Ovary (tissue), 9 donors: ENCODE results near the gene ARMH3. TPM values are rescaled to one million over a fixed set of nuclear protein-coding genes. Genes with fewer than 3 reads are reported as not detected.

Source experiments
- DNase-seq, 5 donors: peaks; one replicate each; pipeline ENCODE4 v3.0.0-alpha.2; 2019 to 2020
- H3K27ac ChIP-seq, 2 donors: fragments of 200-600 bp; one replicate each; pipeline versions ENCODE4 v1.5.1 to v1.8.0; 2019 to 2022
- H3K27me3 ChIP-seq: fragments of 200-600 bp; one replicate; pipeline ENCODE4 v1.8.0; 2022
- H3K36me3 ChIP-seq: fragments of 200-600 bp; sonication (generic); one replicate; pipeline ENCODE4 v1.5.1; 2019
- H3K4me1 ChIP-seq: one replicate; pipeline ENCODE4 v1.8.1; 2013; ENCODE audit warnings: mild to moderate bottlenecking, moderate library complexity; ENCODE audit not compliant: insufficient read depth
- H3K4me3 ChIP-seq: fragments of 200-600 bp; sonication (generic); one replicate; pipeline ENCODE4 v1.5.1; 2017
- H3K9me3 ChIP-seq, 2 donors: fragments of 200-600 bp in 1 of 2; sonication (generic) in 1 of 2; one replicate each; pipeline versions ENCODE4 v1.5.1 to v1.8.1; 2013 to 2019; ENCODE audit warnings: mild to moderate bottlenecking in 1 of 2, moderate library complexity in 1 of 2
- EP300 ChIP-seq: sonication (generic); formaldehyde crosslinking; IDR thresholded peaks from one replicate; pipeline ENCODE4 v1.6.1; 2017; ENCODE audit warnings: antibody characterized with exemption
- POLR2A ChIP-seq: fragments of 450-650 bp; IDR thresholded peaks from one replicate; pipeline ENCODE4 v1.6.1; 2017; ENCODE audit warnings: antibody characterized with exemption, mild to moderate bottlenecking, moderate library complexity
- WGBS, 3 donors: extraction: QIAGEN DNeasy Blood & Tissue Kit in 1 of 3; methylation state at CpG; one replicate each; pipeline versions ENCODE4 v1.1.5 to v1.1.7; 2013 to 2017; 5-methylcytosine and 5-hydroxymethylcytosine counted together
- intact Hi-C, 4 donors: fragments of 100-400 bp; cut with DNase I; formaldehyde crosslinking; loops; one replicate each; pipeline versions ENCODE4 v1.11.0 to v1.15.1; 2022 to 2023
- polyA plus RNA-seq, 2 donors: library from polyadenylated mRNA; stranded (reverse); fragments of 200-250 nt in 1 of 2; fragments of 350-450 nt in 1 of 2; fragmentation: Illumina TruSeq in 1 of 2; extraction: RNeasy Lipid Tissue Mini Kit (QIAGEN cat#74804) in 1 of 2; gene quantifications; one replicate each; pipeline ENCODE4 v1.2.3, GENCODE V29; 2013 to 2014
- total RNA-seq, 7 donors: library from RNA; depleted of rRNA in 2 of 7; stranded (reverse); fragments of >200 nt in 2 of 7; fragmentation: NEBNext Ultra II Directional in 3 of 7; extraction: Animal tissue kit (Norgen Biotek cat#: 25700) in 3 of 7; gene quantifications; one replicate each; pipeline versions ENCODE4 v1.1.0 to v1.2.4, GENCODE V29; 2016 to 2023
- TF ChIP-seq, protein P1 (sequence below), 3 donors: fragments of 450-650 bp in 2 of 3; fragments of 200-600 bp in 1 of 3; IDR thresholded peaks; one replicate each; pipeline versions ENCODE4 v1.5.1 to v1.8.0; 2016 to 2022; ENCODE audit warnings: antibody characterized with exemption in 3 of 3, mild to moderate bottlenecking in 1 of 3
- donor health status: DM: no; HTN: no; CAD: no; lungs with moderate emphysema.
- donor health status: DM: no; HTN: no; CAD: no.
- donor health status: Bipolar disorder and iron deficiency.
- donor health status: DM: yes; HTN: yes; CAD: no.
- donor health status: DM: no; HTN: no; CAD: no.
- donor health status: DM: yes; HTN: yes; CAD: no.

The ARMH3 gene
- total and polyA plus RNA-seq, 9 donors = 9.1 to 24.2 (median 18.1) TPM

DNA sequence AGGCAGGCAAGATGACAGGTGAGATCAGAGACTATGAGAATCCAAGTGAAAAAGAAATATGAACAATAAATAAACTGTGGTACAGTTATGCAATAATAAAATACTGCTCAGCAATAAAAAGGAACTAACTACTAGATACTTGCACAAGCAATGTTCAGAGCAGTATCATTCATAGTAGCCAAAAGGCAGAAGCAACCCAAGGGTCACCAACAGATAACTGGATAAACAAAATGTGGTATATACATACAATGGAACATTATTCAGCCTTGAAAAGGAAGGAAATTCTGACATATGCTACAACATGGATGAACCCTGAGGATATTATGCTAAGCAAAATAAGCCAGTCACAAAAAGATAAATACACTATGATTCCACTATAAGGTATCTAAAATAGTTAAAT lies 135.4 kb downstream of the ARMH3 start:
- no peaks in the 10 kb centered on the region for H3K9me3 ChIP-seq
- H3K4me3 ChIP-seq = no peak overlapping the region
- intact Hi-C loops = no loop called here
- H3K4me1 ChIP-seq = no peaks in the 10 kb centered on the region
- TF ChIP-seq EP300 (no peak), POLR2A (no peak)
- TF ChIP-seq, protein P1, sequence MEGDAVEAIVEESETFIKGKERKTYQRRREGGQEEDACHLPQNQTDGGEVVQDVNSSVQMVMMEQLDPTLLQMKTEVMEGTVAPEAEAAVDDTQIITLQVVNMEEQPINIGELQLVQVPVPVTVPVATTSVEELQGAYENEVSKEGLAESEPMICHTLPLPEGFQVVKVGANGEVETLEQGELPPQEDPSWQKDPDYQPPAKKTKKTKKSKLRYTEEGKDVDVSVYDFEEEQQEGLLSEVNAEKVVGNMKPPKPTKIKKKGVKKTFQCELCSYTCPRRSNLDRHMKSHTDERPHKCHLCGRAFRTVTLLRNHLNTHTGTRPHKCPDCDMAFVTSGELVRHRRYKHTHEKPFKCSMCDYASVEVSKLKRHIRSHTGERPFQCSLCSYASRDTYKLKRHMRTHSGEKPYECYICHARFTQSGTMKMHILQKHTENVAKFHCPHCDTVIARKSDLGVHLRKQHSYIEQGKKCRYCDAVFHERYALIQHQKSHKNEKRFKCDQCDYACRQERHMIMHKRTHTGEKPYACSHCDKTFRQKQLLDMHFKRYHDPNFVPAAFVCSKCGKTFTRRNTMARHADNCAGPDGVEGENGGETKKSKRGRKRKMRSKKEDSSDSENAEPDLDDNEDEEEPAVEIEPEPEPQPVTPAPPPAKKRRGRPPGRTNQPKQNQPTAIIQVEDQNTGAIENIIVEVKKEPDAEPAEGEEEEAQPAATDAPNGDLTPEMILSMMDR (IDR thresholded peaks at IDR 0.05) = no peak
- no peaks in the 10 kb centered on the region for H3K36me3 ChIP-seq
- H3K27ac ChIP-seq = no peak overlapping the region
- DNase-seq = no peak
- H3K27me3 ChIP-seq = no peaks in the 10 kb centered on the region

DNA sequence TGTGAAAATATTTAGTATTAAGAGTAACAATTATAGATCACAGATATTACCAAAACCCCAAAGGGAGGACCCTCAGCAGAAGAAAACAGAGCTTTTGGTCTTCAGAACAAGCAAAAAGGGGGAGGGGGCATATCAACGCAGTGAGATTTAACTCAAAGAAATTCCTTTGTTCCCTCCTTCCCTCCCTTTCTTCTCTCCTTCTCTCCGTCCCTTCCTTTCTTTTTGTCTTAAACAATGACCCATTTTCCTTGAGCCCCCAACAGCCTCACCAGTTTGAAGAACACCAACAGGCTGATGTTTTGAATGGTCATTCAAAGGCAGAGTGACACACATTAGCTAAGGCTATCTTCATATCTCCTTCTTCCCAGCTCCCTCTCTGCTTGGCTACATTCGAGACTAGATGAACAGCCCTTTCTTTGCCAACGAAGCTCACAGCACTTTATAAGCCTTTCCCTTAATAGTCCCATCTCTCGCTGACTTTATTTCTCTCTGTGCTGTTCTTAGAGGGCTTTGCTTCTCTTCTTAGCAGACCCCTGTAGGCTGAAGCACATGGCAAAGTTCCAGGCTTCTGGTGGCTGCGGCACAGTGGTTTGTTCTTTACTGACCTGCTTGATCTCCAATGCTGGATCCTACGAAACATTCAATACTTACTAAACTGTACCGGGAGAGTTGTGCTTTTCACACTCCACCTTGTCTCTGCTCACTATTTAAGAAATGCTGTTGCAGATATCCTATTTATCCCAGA lies 136.8 kb downstream of the ARMH3 start:
- Histone ChIP-seq H3K4me1 (no peaks in the 10 kb centered on the region), H3K27me3 (no peaks in the 10 kb centered on the region), H3K36me3 (no peaks in the 10 kb centered on the region), H3K9me3 (no peaks in the 10 kb centered on the region), H3K27ac (no peak overlapping the region), H3K4me3 (no peak overlapping the region)
- intact Hi-C loops = no loop called here
- 91 to 93% (median 92%) methylated on average over 8 of the region's 8 CpGs for WGBS, 3 donors
- no peak for DNase-seq
- no peak for TF ChIP-seq EP300
- no peak for TF ChIP-seq POLR2A
- TF ChIP-seq, protein P1 (IDR thresholded peaks at IDR 0.05) = no peak

DNA sequence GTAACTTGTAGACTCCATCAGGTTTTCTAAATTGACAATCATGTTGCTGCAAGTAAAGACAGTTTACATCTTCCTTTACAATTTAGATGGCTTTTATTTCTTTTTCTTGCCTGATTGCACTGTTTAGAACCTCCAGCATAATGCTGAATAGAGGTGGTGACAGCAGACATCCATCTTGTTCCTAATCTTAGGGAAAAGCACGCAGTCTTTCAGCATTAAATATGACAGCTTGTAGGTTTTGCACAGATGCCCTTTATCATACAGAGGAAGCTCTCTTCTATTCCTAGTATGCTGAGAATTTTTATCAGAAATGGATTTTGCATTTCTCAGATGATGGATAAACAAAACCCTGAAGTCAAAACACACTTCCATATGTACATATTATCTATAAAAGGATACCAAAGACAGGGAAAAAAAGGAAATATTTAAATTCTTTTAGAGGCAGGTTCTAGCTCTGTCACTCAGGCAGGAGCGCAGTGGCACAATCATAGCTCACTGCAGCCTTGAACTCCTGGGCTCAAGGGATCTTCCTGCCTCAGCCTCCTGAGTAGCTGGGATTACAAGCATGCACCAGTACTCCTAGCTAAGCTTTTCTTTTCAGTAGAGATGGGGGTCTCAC lies 143.3 kb downstream of the ARMH3 start:
- intact Hi-C loops = no loop called here
- no peak for TF ChIP-seq EP300
- TF ChIP-seq, protein P1 (IDR thresholded peaks at IDR 0.05) = no peak
- TF ChIP-seq POLR2A = no peak
- H3K27me3 ChIP-seq = no peaks in the 10 kb centered on the region
- no peaks in the 10 kb centered on the region for H3K4me1 ChIP-seq
- H3K27ac ChIP-seq = no peak overlapping the region
- WGBS, 3 donors = 81 to 84% (median 84%) methylated on average over 2 of the region's 2 CpGs
- no peaks in the 10 kb centered on the region for H3K36me3 ChIP-seq
- no peaks in the 10 kb centered on the region for H3K9me3 ChIP-seq
- no peak for DNase-seq
- no peak overlapping the region for H3K4me3 ChIP-seq

DNA sequence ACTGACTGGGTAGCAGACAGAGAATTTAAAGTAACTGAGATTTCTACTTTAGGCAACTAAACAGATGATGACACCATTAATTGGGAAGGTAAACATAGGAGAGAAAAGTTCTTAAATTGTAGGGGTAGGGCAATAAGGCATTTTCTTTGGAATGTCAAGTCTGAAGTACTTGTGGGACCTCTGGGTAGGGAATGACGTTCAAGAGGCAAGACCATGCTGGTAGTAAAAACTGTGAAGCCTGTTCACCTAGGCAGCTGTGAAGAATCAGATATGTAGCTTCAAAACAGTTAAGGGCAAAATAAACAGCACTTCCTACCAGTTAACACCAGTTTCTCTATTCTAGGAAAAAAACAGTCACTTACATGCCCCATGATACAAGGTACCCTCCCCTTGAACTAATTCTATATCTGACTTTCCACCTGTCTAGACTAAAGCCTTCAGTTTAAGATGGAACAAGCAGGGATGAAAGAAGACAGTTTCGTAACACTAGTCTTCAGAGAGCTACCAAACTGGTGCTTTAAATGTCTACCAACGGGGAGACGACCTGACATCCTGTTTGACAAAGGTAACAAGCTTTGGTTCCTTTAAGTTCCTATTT lies 149.3 kb downstream of the ARMH3 start:
- WGBS, 3 donors = 89 to 96% (median 96%) methylated on average over 4 of the region's 4 CpGs
- H3K9me3 ChIP-seq = no peaks in the 10 kb centered on the region

More for the DNA sequence above, 149.3 kb downstream of the ARMH3 start:
- DNase-seq = no peak
- TF ChIP-seq, protein P1 (IDR thresholded peaks at IDR 0.05) = no peak
- no peak for TF ChIP-seq EP300
- no peak for TF ChIP-seq POLR2A
- no peaks in the 10 kb centered on the region for H3K4me1 ChIP-seq
- intact Hi-C loops = no loop called here
- H3K4me3 ChIP-seq = no peak overlapping the region
- H3K27me3 ChIP-seq = no peaks in the 10 kb centered on the region
- no peaks in the 10 kb centered on the region for H3K36me3 ChIP-seq
- no peak overlapping the region for H3K27ac ChIP-seq
